Ovary (tissue), 9 donors: ENCODE data around the gene PRDX6. TPM values are rescaled to one million over a fixed set of nuclear protein-coding genes. Genes with fewer than 3 reads are reported as not detected.

Source experiments
- DNase-seq, 5 donors: peaks; one replicate each; pipeline ENCODE4 v3.0.0-alpha.2; 2019 to 2020
- H3K27ac ChIP-seq, 2 donors: fragments of 200-600 bp; one replicate each; pipeline versions ENCODE4 v1.5.1 to v1.8.0; 2019 to 2022
- H3K27me3 ChIP-seq: fragments of 200-600 bp; one replicate; pipeline ENCODE4 v1.8.0; 2022
- H3K36me3 ChIP-seq: fragments of 200-600 bp; sonication (generic); one replicate; pipeline ENCODE4 v1.5.1; 2019
- H3K4me1 ChIP-seq: one replicate; pipeline ENCODE4 v1.8.1; 2013; ENCODE audit warnings: mild to moderate bottlenecking, moderate library complexity; ENCODE audit not compliant: insufficient read depth
- H3K4me3 ChIP-seq: fragments of 200-600 bp; sonication (generic); one replicate; pipeline ENCODE4 v1.5.1; 2017
- H3K9me3 ChIP-seq, 2 donors: fragments of 200-600 bp in 1 of 2; sonication (generic) in 1 of 2; one replicate each; pipeline versions ENCODE4 v1.5.1 to v1.8.1; 2013 to 2019; ENCODE audit warnings: mild to moderate bottlenecking in 1 of 2, moderate library complexity in 1 of 2
- CTCF ChIP-seq, 3 donors: fragments of 450-650 bp in 2 of 3; fragments of 200-600 bp in 1 of 3; IDR thresholded peaks; one replicate each; pipeline versions ENCODE4 v1.5.1 to v1.8.0; 2016 to 2022; ENCODE audit warnings: antibody characterized with exemption in 3 of 3, mild to moderate bottlenecking in 1 of 3
- EP300 ChIP-seq: sonication (generic); formaldehyde crosslinking; IDR thresholded peaks from one replicate; pipeline ENCODE4 v1.6.1; 2017; ENCODE audit warnings: antibody characterized with exemption
- POLR2A ChIP-seq: fragments of 450-650 bp; IDR thresholded peaks from one replicate; pipeline ENCODE4 v1.6.1; 2017; ENCODE audit warnings: antibody characterized with exemption, mild to moderate bottlenecking, moderate library complexity
- WGBS, 3 donors: extraction: QIAGEN DNeasy Blood & Tissue Kit in 1 of 3; methylation state at CpG; one replicate each; pipeline versions ENCODE4 v1.1.5 to v1.1.7; 2013 to 2017; 5-methylcytosine and 5-hydroxymethylcytosine counted together
- intact Hi-C, 4 donors: fragments of 100-400 bp; cut with DNase I; formaldehyde crosslinking; loops; one replicate each; pipeline versions ENCODE4 v1.11.0 to v1.15.1; 2022 to 2023
- polyA plus RNA-seq, 2 donors: library from polyadenylated mRNA; stranded (reverse); fragments of 200-250 nt in 1 of 2; fragments of 350-450 nt in 1 of 2; fragmentation: Illumina TruSeq in 1 of 2; extraction: RNeasy Lipid Tissue Mini Kit (QIAGEN cat#74804) in 1 of 2; gene quantifications; one replicate each; pipeline ENCODE4 v1.2.3, GENCODE V29; 2013 to 2014
- total RNA-seq, 7 donors: library from RNA; depleted of rRNA in 2 of 7; stranded (reverse); fragments of >200 nt in 2 of 7; fragmentation: NEBNext Ultra II Directional in 3 of 7; extraction: Animal tissue kit (Norgen Biotek cat#: 25700) in 3 of 7; gene quantifications; one replicate each; pipeline versions ENCODE4 v1.1.0 to v1.2.4, GENCODE V29; 2016 to 2023
- donor health status: DM: no; HTN: no; CAD: no; lungs with moderate emphysema.
- donor health status: DM: no; HTN: no; CAD: no.
- donor health status: Bipolar disorder and iron deficiency.
- donor health status: DM: yes; HTN: yes; CAD: no.
- donor health status: DM: no; HTN: no; CAD: no.
- donor health status: DM: yes; HTN: yes; CAD: no.

PRDX6 gene
- total and polyA plus RNA-seq, 9 donors: 111 to 278 (median 198) TPM

- TF ChIP-seq EP300 (no peak), POLR2A (no peak), CTCF (IDR thresholded peaks at IDR 0.05) (no peak)
- H3K4me1 ChIP-seq: peaks cover 9% of the 10 kb centered on the region
- no peaks in the 10 kb centered on the region for H3K27me3 ChIP-seq
- H3K36me3 ChIP-seq: no peaks in the 10 kb centered on the region
- WGBS, 3 donors: 56 to 64% (median 63%) methylated on average over 4 of the region's 4 CpGs
- no peak overlapping the region for H3K4me3 ChIP-seq
- no peak overlapping the region for H3K27ac ChIP-seq
- intact Hi-C loops: loop anchor here in 2 of 4 donors (5.0 kb wide), 3 partner anchors 47 to 388 kb away; partner anchors contain the start of genes CENPL (in 1 of the 2), DARS2 (in 1 of the 2), GAS5 (in 1 of the 2) and ZBTB37 (in 1 of the 2)
- H3K9me3 ChIP-seq: no peaks in the 10 kb centered on the region
- DNase-seq: no peak
Measured at GRCh38 chr1:173479649-173480048, 2.5 kb downstream of the PRDX6 start.

GRCh38 chr1:173481195-173481772 lies 4.1 kb downstream of the PRDX6 start:
- peaks cover 7% of the 10 kb centered on the region for H3K4me1 ChIP-seq
- no peak for DNase-seq
- no peaks in the 10 kb centered on the region for H3K27me3 ChIP-seq
- H3K9me3 ChIP-seq: no peaks in the 10 kb centered on the region
- no peak for TF ChIP-seq EP300
- H3K36me3 ChIP-seq: no peaks in the 10 kb centered on the region
- H3K4me3 ChIP-seq: no peak overlapping the region
- intact Hi-C loops: loop anchor here in 1 of 4 donors (5.0 kb wide), 1 partner anchor 49 kb away; no protein-coding TSS in a partner anchor
- 79 to 88% (median 85%) methylated on average over 1 of the region's 1 CpG for WGBS, 3 donors
- no peak overlapping the region for H3K27ac ChIP-seq

- no peaks in the 10 kb centered on the region for H3K27me3 ChIP-seq
- no peak overlapping the region for H3K4me3 ChIP-seq
- H3K9me3 ChIP-seq: no peaks in the 10 kb centered on the region
- intact Hi-C loops: loop anchor here in 1 of 4 donors (5.0 kb wide), 1 partner anchor 50 kb away; no protein-coding TSS in a partner anchor
- WGBS, 3 donors: 71 to 79% (median 77%) methylated on average over 1 of the region's 1 CpG
- TF ChIP-seq EP300 (no peak), POLR2A (no peak), CTCF (IDR thresholded peaks at IDR 0.05) (no peak)
- H3K4me1 ChIP-seq: peaks cover 7% of the 10 kb centered on the region
- H3K27ac ChIP-seq: no peak overlapping the region
- no peaks in the 10 kb centered on the region for H3K36me3 ChIP-seq
- no peak for DNase-seq
Measured at GRCh38 chr1:173482683-173483082, 5.5 kb downstream of the PRDX6 start.

- H3K27me3 ChIP-seq: no peaks in the 10 kb centered on the region
- intact Hi-C loops: loop anchor here in 1 of 4 donors (5.0 kb wide), 1 partner anchor 52 kb away; no protein-coding TSS in a partner anchor
- no peak for TF ChIP-seq POLR2A
- no peak for TF ChIP-seq EP300
- TF ChIP-seq CTCF (IDR thresholded peaks at IDR 0.05): no peak
- WGBS, 3 donors: 87 to 94% (median 88%) methylated on average over 2 of the region's 2 CpGs
- no peaks in the 10 kb centered on the region for H3K36me3 ChIP-seq
- H3K9me3 ChIP-seq: no peaks in the 10 kb centered on the region
- DNase-seq: no peak
- H3K4me3 ChIP-seq: no peak overlapping the region
- H3K4me1 ChIP-seq: peaks cover 5% of the 10 kb centered on the region
- H3K27ac ChIP-seq: no peak overlapping the region
Measured at GRCh38 chr1:173484276-173484675, 7.1 kb downstream of the PRDX6 start.

- H3K36me3 ChIP-seq: no peaks in the 10 kb centered on the region
- no peak for DNase-seq
- no peaks in the 10 kb centered on the region for H3K9me3 ChIP-seq
- no peak overlapping the region for H3K4me3 ChIP-seq
- 88 to 93% (median 91%) methylated on average over 7 of the region's 7 CpGs for WGBS, 3 donors
- H3K4me1 ChIP-seq: no peaks in the 10 kb centered on the region
- H3K27me3 ChIP-seq: no peaks in the 10 kb centered on the region
- TF ChIP-seq CTCF (IDR thresholded peaks at IDR 0.05) (no peak), POLR2A (no peak), EP300 (no peak)
- intact Hi-C loops: no loop called here
- H3K27ac ChIP-seq: no peak overlapping the region
Measured at GRCh38 chr1:173485401-173485800, 8.3 kb downstream of the PRDX6 start.
